ENCODE measurements around the gene KLK12. TPM values are rescaled to one million over a fixed set of nuclear protein-coding genes. Genes with fewer than 3 reads are reported as not detected.

KLK12 gene
- total and polyA plus RNA-seq, 12 donors = 0.17 TPM; not detected in 11

DNA sequence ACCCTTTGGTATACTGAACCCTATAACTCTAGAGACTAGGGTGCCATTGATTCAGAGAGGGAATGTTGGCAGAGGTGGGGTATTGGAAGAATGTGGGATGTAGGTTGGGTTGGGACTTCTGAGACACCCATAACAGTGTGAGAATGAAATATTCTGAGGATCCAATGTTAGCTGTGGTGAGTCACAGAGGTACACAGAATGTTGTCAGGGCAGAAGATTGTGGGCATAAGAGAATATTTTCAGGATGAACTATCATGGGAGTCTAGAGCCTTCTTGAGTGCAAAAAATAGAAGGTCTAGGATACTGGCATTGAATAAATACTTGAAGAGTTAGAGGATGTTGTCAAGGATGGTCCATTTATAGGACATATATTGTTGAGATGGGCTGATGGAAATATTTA lies 21.1 kb upstream of the KLK12 start:
- no peak for DNase-seq
- Histone ChIP-seq H3K9me3 (replicated peaks in 1 of 3) (no peaks in the 10 kb centered on the region), H3K27me3 (no peaks in the 10 kb centered on the region), H3K36me3 (replicated peaks in 1 of 2) (no peaks in the 10 kb centered on the region), H3K4me1 (replicated peaks in 1 of 2) (no peaks in the 10 kb centered on the region), H3K4me3 (no peak overlapping the region), H3K27ac (no peak overlapping the region)
- TF ChIP-seq POLR2A (IDR thresholded peaks at IDR 0.05) = no peak
- intact Hi-C loops (cut with DNase I) = no loop called here

DNA sequence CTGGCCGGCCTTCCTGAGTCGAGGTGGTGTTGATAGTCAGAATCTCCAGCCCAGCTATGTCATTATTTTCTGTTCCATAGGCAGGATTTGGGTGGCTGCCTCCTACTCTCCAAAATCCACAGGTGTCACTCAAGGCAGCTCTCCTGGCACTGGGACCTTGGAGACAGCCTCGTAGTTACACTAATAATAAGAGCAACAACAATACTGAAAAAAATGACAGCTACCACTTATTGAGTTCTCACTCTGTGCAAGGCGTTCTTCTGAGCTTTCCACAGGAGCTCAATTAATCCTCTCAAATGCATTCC lies 12.2 kb upstream of the KLK12 start:
- H3K27ac ChIP-seq = no peak overlapping the region
- H3K4me1 ChIP-seq (replicated peaks in 1 of 2) = no peaks in the 10 kb centered on the region
- WGBS, 4 donors = 19 to 32% (median 24%) methylated on average over 4 of the region's 4 CpGs
- H3K36me3 ChIP-seq (replicated peaks in 1 of 2) = no peaks in the 10 kb centered on the region
- TF ChIP-seq POLR2A (IDR thresholded peaks at IDR 0.05) = no peak
- TF ChIP-seq, protein P1, sequence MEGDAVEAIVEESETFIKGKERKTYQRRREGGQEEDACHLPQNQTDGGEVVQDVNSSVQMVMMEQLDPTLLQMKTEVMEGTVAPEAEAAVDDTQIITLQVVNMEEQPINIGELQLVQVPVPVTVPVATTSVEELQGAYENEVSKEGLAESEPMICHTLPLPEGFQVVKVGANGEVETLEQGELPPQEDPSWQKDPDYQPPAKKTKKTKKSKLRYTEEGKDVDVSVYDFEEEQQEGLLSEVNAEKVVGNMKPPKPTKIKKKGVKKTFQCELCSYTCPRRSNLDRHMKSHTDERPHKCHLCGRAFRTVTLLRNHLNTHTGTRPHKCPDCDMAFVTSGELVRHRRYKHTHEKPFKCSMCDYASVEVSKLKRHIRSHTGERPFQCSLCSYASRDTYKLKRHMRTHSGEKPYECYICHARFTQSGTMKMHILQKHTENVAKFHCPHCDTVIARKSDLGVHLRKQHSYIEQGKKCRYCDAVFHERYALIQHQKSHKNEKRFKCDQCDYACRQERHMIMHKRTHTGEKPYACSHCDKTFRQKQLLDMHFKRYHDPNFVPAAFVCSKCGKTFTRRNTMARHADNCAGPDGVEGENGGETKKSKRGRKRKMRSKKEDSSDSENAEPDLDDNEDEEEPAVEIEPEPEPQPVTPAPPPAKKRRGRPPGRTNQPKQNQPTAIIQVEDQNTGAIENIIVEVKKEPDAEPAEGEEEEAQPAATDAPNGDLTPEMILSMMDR (IDR thresholded peaks at IDR 0.05) = no peak
- DNase-seq = no peak
- no peak overlapping the region for H3K4me3 ChIP-seq
- H3K9me3 ChIP-seq (replicated peaks in 1 of 3) = no peaks in the 10 kb centered on the region
- H3K27me3 ChIP-seq = peaks cover 4% of the 10 kb centered on the region
- intact Hi-C loops (cut with DNase I) = no loop called here

DNA sequence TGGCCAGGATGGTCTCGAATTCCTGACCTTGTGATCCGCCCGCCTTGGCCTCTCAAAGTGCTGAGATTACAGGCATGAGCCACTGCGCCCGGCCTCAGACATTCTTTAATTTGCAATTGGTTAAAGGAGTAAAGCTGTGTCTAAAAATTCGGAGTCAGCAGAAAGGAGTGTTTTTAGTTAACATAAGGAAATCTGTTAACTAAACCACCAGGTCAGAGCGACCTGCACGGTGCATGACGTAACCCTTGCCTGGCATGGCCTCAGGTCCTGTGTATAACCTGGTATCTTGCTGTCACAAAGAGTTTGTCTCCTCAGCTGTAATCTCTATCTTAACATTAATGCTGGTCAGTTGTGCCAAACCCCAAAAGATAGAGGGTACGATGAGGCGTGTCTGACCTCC lies 9.5 kb upstream of the KLK12 start:
- H3K36me3 ChIP-seq (replicated peaks in 1 of 2) = no peaks in the 10 kb centered on the region
- H3K27me3 ChIP-seq = peaks cover 1% of the 10 kb centered on the region
- H3K4me1 ChIP-seq (replicated peaks in 1 of 2) = no peaks in the 10 kb centered on the region
- no peak for DNase-seq
- WGBS, 4 donors = 79 to 82% (median 81%) methylated on average over 11 of the region's 11 CpGs
- no peaks in the 10 kb centered on the region for H3K9me3 ChIP-seq (replicated peaks in 1 of 3)
- intact Hi-C loops (cut with DNase I) = no loop called here
- no peak overlapping the region for H3K4me3 ChIP-seq
- H3K27ac ChIP-seq = no peak overlapping the region
- TF ChIP-seq, protein P1 (IDR thresholded peaks at IDR 0.05) = no peak
- no peak for TF ChIP-seq POLR2A (IDR thresholded peaks at IDR 0.05)

DNA sequence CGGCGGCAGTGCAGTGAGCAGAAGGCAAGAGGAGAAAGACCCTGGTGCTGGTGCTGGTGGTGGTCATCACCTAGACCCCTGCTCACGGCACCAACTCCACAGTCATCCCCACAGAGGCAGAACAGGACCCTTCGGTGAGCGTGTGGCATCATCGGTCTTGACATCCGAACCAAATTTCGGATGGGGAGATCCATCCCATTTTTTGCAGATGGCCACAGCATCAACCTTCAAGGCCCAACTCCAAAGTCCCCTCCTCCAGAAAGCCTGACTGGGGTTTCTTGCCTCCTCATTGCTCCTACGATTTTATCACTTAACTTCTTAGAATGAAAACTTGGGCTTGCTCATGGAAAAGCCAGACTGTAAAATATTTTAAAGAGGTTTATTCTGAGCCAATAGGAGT lies 8.7 kb upstream of the KLK12 start:
- TF ChIP-seq POLR2A (IDR thresholded peaks at IDR 0.05) = no peak
- TF ChIP-seq, protein P1 (IDR thresholded peaks at IDR 0.05) = no peak
- DNase-seq = no peak
- WGBS, 4 donors = 73 to 83% (median 76%) methylated on average over 7 to 9 of the region's 9 CpGs

DNA sequence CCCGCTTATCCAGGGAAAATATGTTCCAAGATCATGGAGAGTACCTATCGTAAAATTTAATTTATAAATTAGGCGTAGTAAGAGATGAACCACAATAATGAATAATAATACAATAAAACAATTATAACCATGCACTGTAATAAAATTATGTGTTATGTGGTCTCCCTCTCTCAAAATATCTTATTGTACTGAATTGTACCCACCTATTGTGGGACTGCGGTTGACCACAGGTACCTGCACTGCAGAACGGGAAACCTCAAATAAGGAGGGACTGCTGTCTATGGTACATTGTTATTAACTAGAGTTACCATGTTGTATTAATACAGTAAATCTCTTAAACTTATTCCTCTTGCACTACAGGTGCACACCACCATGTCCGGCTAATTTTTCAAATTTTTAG lies 5.3 kb upstream of the KLK12 start:
- 86 to 90% (median 88%) methylated on average over 6 of the region's 6 CpGs for WGBS, 4 donors
- Histone ChIP-seq H3K4me1 (replicated peaks in 1 of 2) (no peaks in the 10 kb centered on the region), H3K4me3 (no peak overlapping the region), H3K36me3 (replicated peaks in 1 of 2) (no peaks in the 10 kb centered on the region), H3K9me3 (replicated peaks in 1 of 3) (no peaks in the 10 kb centered on the region), H3K27me3 (no peaks in the 10 kb centered on the region), H3K27ac (no peak overlapping the region)
- intact Hi-C loops (cut with DNase I) = no loop called here
- TF ChIP-seq, protein P1 (IDR thresholded peaks at IDR 0.05) = no peak
- no peak for TF ChIP-seq POLR2A (IDR thresholded peaks at IDR 0.05)
- no peak for DNase-seq

More for the DNA sequence above, 8.7 kb upstream of the KLK12 start:
- Histone ChIP-seq H3K27ac (no peak overlapping the region), H3K4me3 (no peak overlapping the region), H3K27me3 (no peaks in the 10 kb centered on the region), H3K36me3 (replicated peaks in 1 of 2) (no peaks in the 10 kb centered on the region), H3K4me1 (replicated peaks in 1 of 2) (no peaks in the 10 kb centered on the region), H3K9me3 (replicated peaks in 1 of 3) (no peaks in the 10 kb centered on the region)
- intact Hi-C loops (cut with DNase I) = no loop called here

All from adrenal gland (tissue), 12 donors.